Activated T-cell treated with anti-CD3 and anti-CD28 coated beads for 48 hours (primary cell): ENCODE measurements around the gene BGN.

Source experiments
- DNase-seq: peaks from one replicate; pipeline ENCODE4 v3.0.0-alpha.2; 2020; ENCODE audit warnings: low read depth

BGN gene

DNA sequence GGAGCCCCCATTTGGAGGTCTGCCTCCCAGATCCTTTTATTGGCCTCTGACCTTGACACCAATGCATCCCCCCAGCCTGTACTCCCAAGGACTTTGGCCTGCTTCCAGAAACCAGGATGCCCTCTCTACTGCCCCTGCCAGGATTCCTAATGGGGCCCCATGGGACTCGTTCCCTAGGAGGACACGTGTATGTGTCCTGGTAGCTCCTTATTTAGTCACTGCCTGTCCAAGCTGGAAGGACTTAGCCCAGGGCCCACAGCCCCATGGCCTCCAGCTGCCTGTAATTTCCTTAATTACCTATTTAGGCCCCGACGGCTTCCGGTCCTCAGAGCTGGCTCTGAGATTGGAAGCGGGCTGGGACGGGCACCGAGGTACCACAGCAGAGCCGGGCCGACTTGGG, 32.0 kb downstream of the BGN start:
- DNase-seq: no peak

DNA sequence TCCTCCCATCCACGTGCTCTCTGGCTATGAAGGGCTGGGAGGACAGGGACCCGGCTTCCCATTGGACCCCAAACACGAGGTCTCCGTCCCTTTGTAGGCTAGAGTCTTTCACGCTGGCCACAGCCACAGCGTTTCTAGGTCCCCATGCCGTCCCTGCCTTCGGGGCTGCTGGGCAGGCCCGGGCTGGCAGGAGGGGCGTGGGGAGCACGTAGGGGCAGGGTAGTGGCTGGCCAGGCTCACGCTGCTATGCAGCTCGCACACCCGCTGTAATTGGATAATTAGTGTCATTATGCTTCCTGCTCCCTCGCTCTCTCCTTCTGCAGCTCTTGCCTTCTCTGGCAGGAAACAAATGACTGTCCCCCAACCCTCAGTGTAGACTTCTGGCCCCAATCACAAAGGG, 32.4 kb downstream of the BGN start:
- DNase-seq: no peak

DNA sequence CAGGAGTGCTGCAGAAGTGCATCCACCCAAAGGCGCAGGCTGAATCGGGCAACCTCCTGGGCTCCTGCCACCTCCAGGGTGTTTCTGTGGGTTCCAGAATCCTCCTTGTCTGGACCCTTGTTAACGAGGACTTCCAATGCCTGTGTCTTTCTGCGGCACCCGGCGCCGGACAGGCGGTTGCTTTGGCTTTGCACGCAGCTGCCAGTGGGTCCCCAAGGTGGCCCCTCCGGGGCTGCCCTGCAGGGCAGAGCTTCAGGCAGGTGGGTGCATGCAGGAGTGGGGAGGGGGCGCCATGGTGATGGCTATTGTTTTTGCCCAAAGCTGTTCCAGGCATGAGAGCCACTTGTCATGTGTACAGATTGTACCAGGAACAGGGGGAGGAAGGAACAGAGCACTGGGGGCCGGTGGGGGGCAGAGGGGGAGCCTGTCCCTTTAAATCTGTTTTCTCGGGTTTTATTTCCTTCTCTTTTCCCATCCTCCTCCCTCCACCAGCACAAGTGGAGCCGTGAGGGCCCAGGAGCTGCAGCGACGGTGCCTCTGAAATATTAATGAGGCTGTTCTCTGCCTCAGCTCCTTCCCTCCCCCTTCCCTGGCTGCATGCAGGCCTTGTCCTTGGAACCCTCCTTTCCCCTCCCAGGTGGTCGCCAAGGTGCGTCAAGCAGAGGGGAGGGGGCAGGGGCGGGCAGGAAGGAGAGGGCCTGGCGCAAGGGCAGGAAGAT, 35.8 kb downstream of the BGN start:
- no peak for DNase-seq

DNA sequence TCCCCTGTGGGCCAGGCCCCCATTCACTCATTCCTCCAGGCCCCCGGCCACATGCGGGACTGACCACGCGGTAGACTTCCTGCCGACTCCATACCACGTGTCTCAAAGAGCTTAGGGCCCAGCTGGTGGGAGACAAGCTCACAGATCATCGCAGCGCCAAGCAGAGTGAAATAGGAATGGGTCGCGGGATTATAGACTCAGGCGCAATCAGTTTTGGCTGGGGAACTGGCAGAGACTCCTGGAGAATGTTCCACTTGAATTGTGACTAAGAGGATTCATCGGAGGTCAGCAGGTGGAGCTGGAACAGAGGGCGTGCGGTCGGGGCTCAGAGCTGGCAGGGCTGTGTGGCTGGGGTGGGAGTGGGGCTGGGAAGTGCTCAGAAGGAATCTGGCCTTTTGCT, 38.3 kb downstream of the BGN start:
- no peak for DNase-seq

DNA sequence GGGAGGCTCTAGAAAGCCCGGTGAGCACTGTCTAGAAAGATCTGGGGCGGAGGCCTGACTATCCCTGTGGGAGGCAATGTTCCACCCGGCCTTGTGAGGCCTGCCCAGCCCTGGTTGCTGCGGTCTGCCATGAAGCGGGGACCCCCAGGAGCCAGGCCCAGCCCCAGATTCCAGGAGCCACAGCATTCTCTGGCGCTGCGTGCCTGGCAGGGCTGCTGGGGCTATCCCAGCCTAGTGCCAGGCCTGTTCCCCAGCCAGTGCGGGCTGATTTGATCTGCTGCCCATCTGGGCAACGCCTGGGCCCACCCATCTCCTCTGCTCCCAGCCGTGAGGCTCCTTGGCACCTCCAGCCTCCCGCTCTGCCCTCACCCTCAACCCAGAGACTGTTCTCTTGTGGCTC, 42.3 kb downstream of the BGN start:
- DNase-seq: no peak

DNA sequence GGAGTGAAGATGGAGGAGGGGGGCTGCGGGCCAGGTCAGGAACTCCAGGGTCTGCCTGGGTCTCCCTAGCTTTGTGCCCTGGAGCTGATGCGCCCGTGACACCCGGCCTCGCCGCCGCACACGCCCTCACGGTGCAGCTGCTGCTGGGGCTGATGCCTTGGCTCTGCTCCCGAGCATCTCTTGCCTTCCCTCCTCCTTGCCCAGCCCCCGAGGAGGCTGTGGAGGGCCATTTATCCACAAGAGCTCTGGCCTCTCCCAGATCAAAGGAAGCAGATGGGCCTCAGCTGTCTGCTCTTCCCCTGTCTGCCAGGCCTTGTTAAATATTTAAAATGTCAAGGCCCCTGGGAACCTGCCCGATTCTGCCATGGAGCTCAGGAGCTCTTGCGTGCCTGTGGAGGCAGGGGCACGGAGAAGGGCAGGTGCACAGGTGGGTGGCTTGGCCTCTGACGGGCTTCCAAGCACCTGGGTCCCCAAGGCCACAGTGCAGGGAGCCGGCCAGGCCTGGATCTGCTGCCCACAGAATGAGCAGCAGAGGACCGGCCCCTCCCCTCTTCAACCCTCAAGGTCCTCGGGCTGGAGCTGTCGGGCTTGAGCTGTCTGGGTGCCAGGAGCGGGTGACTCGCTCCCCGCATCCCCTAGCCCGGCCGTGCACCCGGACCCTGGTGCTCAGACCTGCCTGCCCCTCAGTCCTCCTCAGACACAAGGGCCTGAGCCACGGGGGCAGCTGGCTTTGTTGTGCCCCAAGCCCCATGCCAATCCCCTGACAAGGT, 42.9 kb downstream of the BGN start:
- DNase-seq: no peak

DNA sequence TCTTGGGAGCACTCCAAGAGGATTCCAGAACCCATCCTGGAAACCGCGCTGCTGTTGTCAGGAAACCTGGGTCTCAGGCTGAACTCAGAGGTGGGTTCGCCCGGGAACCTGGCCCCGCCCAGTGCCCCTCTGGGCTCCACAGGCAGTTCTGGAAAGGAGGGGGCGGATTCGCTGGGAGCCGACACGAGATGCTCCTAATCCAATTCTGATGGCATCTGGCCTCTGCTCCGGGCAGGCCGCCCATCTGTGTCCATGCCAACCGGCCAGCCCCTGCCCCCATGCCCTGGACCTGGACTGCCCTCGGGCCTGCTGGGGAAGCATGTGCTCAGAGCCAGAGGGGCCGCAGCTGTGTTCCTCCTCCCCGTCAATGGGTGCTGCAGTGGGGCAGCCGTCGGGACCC, 43.6 kb downstream of the BGN start:
- DNase-seq: no peak

DNA sequence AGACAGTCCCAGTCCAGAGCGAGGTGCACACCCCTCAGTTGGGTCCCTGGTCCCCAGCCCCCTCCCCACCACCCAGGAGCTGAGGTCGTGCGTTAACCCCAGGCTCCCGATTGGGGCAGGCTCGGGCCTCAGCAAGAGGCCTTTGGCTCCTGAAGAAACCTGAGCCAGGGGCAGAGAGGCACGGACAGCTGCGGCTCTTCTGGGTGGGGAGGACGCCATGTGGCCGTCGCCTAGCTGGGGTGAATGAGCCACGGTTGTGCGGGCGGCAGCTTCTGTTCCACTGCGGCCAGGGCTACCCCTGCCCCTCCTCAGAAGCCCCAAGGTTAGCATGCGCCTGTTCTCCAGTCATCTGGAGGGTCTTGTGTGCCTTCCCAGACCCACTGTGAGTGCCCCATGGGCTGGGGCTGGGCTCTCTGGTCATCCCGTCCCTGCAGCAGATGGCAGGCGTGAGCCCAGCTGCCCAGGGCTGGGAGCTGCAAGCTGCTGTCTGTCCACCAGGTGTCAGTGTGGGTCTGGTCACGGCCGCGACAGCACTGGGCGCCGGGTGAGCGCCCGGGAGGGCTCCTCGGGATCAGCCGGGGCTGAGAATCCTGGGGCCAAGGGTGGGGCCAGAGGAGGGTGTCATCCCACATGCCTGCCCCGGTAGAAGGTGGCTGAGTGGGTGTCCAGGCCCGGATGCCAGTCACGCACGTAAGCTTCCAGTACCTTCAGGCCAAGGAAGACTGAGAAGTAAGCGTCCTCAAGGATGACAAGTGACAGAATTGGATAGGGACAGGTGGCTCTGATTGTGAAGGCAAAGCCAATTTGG, 44.6 kb downstream of the BGN start:
- DNase-seq: peak; percentile 43

DNA sequence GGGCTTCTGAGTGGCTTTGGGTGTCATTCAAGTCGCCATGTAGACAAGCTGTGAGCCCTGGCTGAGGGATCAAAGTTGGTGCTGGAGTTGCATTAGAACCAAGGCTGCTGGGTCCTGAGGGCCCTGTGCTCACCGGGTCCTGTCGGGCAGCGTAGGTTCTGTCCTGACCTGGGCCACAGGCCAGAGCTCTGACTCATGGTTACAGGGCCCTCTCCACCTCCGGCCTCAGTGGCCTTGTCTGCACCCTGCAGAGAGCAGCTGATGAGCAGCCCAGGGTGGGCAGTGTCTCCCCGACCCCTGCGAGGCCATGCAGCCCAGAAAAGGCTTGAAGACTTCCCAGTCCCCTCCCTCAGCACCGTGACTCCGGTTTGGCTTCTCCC, 45.2 kb downstream of the BGN start:
- no peak for DNase-seq

DNA sequence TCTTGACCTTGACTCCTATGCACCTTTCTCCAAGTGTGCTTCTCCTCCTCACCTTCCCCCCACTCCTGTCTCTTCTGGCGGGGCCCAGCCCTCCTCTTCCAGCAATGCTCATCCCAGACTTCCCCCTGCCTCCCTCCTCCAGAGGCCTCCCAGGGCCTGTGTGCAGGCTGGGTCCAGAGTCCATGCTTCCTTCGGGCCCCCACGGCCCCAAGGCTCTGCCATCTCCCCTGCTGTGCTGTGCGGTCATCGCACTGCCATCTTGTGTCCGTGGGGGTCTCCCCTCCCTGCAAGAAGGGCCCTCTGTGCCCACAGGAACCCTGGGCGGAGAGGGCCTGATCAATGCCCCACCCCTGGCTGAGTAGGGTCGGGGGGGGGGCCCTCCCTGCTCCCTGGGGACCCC, 49.9 kb downstream of the BGN start:
- no peak for DNase-seq

DNA sequence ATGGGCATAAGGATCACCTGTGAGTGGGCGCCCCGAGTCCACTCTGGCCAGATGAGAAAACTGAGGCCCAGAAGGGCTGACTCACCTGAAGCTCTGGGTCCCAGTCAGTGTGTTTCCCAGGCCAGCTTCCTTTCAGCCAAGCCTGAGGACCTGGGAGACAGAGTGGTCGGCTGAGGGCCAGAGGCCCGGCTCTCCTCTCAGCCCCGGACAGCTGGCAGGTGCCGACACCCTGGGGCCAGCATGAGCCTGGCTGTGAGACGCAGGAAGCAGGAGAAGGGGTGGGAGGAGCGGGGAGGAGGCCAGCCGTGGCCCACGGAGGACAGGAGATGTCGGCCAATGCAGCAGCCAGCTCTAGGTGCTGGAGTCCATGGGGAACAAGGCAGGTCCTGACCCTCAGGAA, 51.6 kb downstream of the BGN start:
- no peak for DNase-seq

DNA sequence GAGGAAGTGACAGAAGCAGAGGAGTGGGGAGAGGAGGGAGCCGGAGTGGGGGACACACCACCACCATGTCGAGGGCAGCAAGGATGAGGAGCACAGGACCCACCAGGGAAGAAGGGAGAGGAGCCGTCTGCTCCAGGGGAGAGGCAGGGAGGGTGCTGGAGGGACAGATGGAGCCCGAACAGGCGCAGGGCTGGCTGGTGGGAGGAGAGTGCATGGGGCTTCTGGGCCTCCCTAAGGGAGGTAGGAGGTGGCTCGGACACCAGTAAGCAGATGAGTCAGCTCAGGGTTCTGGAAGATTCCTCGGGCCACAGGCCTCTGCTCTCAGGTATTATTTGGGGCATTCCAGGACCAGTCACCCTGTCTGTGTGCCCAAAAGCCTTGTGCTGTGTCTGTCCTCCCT, 52.4 kb downstream of the BGN start:
- no peak for DNase-seq

DNA sequence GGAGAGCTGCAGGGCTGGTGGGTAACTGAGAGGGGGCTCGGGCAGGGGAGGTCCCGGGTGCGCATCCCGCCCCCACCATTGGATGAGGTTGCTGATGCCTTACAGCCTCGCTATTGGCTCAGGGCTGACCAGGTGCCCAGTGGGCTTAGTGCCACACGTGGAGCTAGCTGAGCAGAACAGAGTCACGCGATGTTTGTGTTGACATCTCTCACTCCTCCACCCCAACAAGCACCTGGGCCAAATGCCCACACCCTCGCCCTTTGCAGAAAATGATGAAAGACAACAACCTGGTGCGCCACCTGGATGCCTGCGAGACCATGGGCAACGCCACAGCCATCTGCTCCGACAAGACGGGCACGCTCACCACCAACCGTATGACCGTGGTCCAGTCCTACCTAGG, 54.5 kb downstream of the BGN start:
- DNase-seq: no peak

DNA sequence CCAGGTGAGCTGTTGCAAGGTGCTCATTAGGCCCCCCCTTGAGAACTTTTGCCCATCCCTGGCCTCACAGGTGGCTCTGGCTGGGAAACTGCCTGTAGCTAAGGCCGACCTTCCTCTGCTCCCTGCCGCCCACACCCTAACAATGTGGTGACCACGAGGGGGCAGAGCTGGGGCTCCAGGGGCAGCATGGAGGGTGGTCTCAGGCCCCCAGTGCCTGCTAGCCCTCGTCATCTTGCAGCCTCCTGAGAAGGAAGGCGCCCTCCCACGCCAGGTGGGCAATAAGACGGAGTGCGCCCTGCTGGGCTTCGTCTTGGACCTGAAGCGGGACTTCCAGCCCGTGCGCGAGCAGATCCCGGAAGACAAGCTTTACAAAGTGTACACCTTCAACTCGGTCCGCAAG, 55.0 kb downstream of the BGN start:
- DNase-seq: no peak

DNA sequence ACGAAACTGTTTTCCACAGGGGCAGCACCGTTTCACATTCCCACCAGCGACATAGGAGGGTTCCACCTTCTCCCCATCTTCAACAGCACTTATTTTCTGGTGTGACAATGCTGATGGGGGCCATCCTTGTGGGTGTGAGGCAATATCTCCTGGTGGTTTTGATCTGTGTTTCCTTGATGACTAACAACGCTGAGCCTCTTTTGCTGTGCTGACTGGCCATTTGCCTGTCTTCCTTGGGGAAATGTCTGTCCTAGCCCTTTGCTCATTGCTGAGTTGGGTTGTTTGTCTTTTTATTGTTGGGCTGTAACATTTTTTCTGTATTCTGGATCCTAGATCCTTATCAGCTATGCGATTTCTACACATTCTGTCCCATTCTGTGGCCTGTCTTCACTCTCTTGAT, 56.4 kb downstream of the BGN start:
- DNase-seq: no peak

DNA sequence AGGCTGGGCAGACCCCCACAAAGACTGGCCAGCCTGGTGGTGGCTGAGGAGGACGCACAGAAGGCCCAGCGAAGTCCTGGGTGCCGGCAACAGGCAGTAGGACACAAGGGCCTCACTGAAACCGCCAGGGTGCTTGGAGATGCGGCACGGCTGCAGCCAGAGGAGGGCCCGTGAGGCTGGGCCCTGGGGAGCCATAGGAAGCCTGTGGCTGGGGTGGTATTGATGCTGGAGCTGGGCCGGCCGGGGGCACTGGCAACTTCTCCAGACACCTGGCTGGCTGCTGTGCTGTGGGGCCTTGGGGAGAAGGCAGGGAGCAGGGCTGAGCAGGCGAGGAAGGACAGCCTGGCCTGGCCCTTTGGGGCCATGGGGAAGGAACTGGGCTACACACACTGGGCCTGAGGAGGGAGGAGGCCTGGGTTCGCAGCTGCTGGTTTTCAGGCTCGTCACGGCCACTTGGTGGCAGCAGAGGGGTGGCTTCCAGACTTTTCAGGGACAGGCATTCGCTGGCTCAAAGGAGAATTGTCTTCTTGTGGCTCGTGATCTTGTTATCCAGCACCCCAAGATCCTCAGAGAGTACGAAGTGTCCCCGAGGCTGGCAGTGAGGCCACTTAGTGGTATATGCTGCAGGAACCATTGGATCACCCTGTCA, 59.9 kb downstream of the BGN start:
- DNase-seq: peak; percentile 44

DNA sequence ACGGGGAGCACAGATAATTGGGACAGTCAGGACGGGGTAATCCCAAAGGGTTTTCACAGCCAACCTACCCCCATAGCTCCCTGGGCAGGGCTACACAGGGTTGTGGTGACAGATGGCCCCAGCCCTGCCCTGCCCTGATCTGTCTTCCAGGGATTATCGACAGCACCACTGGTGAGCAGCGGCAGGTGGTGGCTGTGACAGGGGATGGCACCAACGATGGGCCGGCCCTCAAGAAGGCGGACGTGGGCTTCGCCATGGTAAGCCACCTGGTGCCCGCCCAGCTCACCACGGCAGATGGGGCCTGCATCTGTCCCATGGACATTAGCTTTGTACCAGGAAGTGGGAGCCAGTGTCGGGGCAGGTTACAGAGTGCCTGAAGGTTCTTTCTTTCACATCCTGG, 62.0 kb downstream of the BGN start:
- no peak for DNase-seq

DNA sequence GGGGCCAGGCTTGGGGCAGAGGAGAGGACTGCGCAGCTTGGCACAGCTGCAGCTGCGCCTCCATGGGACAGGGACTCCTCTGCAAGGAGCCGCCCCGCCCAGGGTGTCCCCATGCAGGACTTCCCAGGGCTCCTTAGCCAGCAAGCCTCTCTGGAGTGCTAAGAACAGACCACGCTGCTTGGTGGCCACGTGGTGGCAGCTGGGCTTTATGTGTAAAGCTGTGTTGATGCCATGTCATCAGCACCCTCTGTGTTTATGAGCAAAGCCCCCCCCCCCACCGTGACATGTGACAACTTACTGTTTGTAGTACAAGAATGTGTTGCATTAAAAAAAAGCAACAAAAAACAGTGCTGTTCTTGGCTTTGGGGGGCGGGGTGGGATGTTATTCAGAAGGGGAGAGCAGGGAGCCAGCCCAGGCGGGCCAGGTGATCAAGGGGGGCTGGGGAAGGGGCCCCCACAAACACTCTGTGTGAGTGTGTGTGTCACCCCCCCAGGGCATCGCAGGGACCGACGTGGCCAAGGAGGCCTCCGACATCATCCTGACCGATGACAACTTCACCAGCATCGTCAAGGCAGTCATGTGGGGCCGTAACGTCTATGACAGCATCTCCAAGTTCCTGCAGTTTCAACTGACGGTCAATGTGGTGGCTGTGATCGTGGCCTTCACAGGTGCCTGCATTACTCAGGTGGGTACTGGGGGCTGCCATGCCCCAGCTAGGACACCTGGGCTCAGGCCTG, 63.0 kb downstream of the BGN start:
- DNase-seq: no peak
